Loucy (cell line): ENCODE measurements around the gene NME1.
A peak's percentile ranks its signal among the peaks of the same experiment; 100 is the strongest.
"Not testable (repeated sequence)": the region's sequence is repeated elsewhere in the genome, so short reads cannot be mapped to it uniquely, and the experiment has no call there.

Experiments used
- H2AFZ ChIP-seq: fragments of 200-600 bp; sonication (generic); 2 replicates; pipeline ENCODE4 v1.6.0; 2016; ENCODE audit warnings: antibody characterized with exemption, mild to moderate bottlenecking, low read length, moderate library complexity
- H3F3A ChIP-seq: fragments of 200-600 bp; 2 replicates; pipeline ENCODE4 v1.6.0; 2016; ENCODE audit warnings: antibody characterized with exemption, low read depth, mild to moderate bottlenecking
- H3K27me3 ChIP-seq: fragments of 200-600 bp; sonication (generic); 2 replicates; pipeline ENCODE4 v1.6.1; 2014; ENCODE audit warnings: low read length, mild to moderate bottlenecking; ENCODE audit not compliant: insufficient read depth, poor library complexity, severe bottlenecking
- H3K36me3 ChIP-seq: fragments of 200-600 bp; sonication (generic); 2 replicates; pipeline ENCODE4 v1.6.1; 2016; ENCODE audit warnings: low read length; ENCODE audit not compliant: insufficient read depth
- H3K4me1 ChIP-seq: fragments of 200-600 bp; sonication (generic); 2 replicates; pipeline ENCODE4 v1.5.1; 2014; ENCODE audit warnings: low read length, mild to moderate bottlenecking; ENCODE audit not compliant: insufficient read depth, poor library complexity, severe bottlenecking
- H3K4me2 ChIP-seq: fragments of 200-600 bp; sonication (generic); 2 replicates; pipeline ENCODE4 v1.6.0; 2014; ENCODE audit warnings: antibody characterized with exemption, low read length, low read depth, mild to moderate bottlenecking; ENCODE audit not compliant: poor library complexity, severe bottlenecking
- H3K4me3 ChIP-seq: fragments of 200-600 bp; sonication (generic); 2 replicates; pipeline ENCODE4 v1.5.1; 2014; ENCODE audit warnings: low read length, mild to moderate bottlenecking, mixed read lengths; ENCODE audit not compliant: poor library complexity, severe bottlenecking
- H3K79me2 ChIP-seq: fragments of 200-600 bp; sonication (generic); 2 replicates; pipeline ENCODE4 v1.6.1; 2014; ENCODE audit warnings: low read length; ENCODE audit not compliant: insufficient read depth
- H3K9ac ChIP-seq: fragments of 200-600 bp; sonication (generic); 2 replicates; pipeline ENCODE4 v1.6.0; 2014; ENCODE audit warnings: mild to moderate bottlenecking, low read depth, low read length, moderate library complexity; ENCODE audit not compliant: poor library complexity, severe bottlenecking
- H3K9me2 ChIP-seq: fragments of 200-600 bp; sonication (generic); replicated peaks from 2 replicates; pipeline ENCODE4 v1.6.1; 2016; ENCODE audit warnings: low read depth, low read length, mixed read lengths
- H3K9me3 ChIP-seq: fragments of 200-600 bp; sonication (generic); 2 replicates; pipeline ENCODE4 v1.6.1; 2014; ENCODE audit warnings: mild to moderate bottlenecking, antibody characterized with exemption, low read length, low read depth; ENCODE audit not compliant: insufficient read depth
- H4K20me1 ChIP-seq: fragments of 200-600 bp; sonication (generic); 2 replicates; pipeline ENCODE4 v1.6.0; 2014; ENCODE audit warnings: antibody characterized with exemption, low read length, mild to moderate bottlenecking; ENCODE audit not compliant: insufficient read depth, poor library complexity, severe bottlenecking
- EZH2phosphoT487 ChIP-seq: fragments of 200-600 bp; IDR thresholded peaks from 2 replicates; pipeline ENCODE4 v1.6.1; 2018; ENCODE audit warnings: antibody characterized with exemption, mild to moderate bottlenecking, moderate library complexity, borderline replicate concordance
- TF ChIP-seq, protein P1 (sequence below): fragments of 200-600 bp; sonication (generic); conservative IDR thresholded peaks from 2 replicates; pipeline ENCODE4 v1.5.1; 2014; ENCODE audit warnings: mild to moderate bottlenecking, antibody characterized with exemption, low read length

Gene NME1

GRCh38 chr17:51120357-51120738 is 33.0 kb upstream of the NME1 start:
- Histone ChIP-seq H2AFZ (peak overlapping the region; percentile 89), H3K4me2 (peak overlapping the region; percentile 98), H3K4me3 (peak overlapping the region; percentile 98), H3K27me3 (no peaks in the 10 kb centered on the region), H3K9me3 (no peaks in the 10 kb centered on the region), H3K4me1 (peaks cover 40% of the 10 kb centered on the region), H4K20me1 (peaks cover 40% of the 10 kb centered on the region), H3F3A (no peaks in the 10 kb centered on the region; the same call in 1 of the 2 replicates), H3K9ac (peak overlapping the region; percentile 87), H3K9me2 (no peaks in the 10 kb centered on the region), H3K36me3 (no peaks in the 10 kb centered on the region), H3K79me2 (peaks cover 52% of the 10 kb centered on the region)
- no peak for TF ChIP-seq EZH2phosphoT487
- TF ChIP-seq, protein P1, sequence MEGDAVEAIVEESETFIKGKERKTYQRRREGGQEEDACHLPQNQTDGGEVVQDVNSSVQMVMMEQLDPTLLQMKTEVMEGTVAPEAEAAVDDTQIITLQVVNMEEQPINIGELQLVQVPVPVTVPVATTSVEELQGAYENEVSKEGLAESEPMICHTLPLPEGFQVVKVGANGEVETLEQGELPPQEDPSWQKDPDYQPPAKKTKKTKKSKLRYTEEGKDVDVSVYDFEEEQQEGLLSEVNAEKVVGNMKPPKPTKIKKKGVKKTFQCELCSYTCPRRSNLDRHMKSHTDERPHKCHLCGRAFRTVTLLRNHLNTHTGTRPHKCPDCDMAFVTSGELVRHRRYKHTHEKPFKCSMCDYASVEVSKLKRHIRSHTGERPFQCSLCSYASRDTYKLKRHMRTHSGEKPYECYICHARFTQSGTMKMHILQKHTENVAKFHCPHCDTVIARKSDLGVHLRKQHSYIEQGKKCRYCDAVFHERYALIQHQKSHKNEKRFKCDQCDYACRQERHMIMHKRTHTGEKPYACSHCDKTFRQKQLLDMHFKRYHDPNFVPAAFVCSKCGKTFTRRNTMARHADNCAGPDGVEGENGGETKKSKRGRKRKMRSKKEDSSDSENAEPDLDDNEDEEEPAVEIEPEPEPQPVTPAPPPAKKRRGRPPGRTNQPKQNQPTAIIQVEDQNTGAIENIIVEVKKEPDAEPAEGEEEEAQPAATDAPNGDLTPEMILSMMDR = no peak

DNA sequence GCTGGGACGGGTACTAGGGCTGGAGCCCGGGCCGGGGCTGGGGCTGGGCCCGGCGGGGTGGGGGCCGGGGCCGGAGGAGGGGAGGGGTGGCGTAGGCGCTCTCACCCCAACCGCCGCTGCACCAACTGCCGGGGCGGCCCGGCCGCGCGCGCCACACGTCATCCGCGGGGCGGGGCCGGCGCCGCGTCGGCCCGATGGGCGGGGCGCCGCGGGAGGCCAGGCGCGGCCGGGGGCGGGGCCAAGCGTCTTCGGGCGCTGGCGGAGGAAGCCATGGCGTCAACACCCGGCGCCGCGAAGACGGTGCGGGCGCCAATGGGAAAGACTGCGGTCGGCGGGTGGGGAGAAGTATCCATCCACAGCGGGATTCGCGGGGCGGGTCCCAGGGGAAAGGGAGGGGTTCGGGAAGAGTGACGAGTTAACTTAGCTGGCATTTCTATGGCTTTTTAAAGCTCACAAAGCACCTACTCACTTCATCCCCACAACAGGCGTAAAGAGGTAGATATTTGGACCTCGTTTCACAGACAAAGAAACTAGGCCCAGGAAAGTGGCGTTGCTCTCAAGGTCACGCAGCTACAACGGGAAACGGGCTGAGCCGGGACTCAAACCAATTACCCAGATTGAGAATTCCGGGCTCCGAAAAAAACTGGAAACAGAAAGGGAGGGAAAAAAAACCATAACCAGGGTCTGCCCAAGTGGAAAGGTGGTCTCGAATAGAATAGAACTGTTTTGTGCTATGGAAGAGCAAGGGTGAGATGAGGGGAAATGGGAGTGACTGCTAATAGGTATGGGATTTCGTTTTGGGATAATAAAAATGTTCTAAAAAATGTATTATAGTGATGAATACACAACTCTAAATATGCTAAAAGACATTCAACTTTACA is 32.4 kb upstream of the NME1 start, which contains the start of gene SPAG9:
SPAG9 (minus strand) TSS at position 130 of the 881 bp plus-strand sequence. CDS start 212 bp downstream, outside the sequence.
- peak within 1 kb of the TSS; percentile 97 for H2AFZ ChIP-seq
- H3K4me1 ChIP-seq = peaks cover 40% of the 10 kb centered on the region
- TF ChIP-seq EZH2phosphoT487 = no peak
- TF ChIP-seq, protein P1 = no peak
- H3K4me3 ChIP-seq = peak within 1 kb of the TSS; percentile 98
- H3K9me2 ChIP-seq = no peaks in the 10 kb centered on the region
- no peaks in the 10 kb centered on the region for H3K27me3 ChIP-seq
- no peaks in the 10 kb centered on the region for H3K9me3 ChIP-seq
- peak within 1 kb of the TSS; percentile 98 for H3K4me2 ChIP-seq
- H3K9ac ChIP-seq = peak within 1 kb of the TSS; percentile 93
- H3K36me3 ChIP-seq = no peaks in the 10 kb centered on the region
- H3F3A ChIP-seq = no peaks in the 10 kb centered on the region; the same call in 1 of the 2 replicates
- H3K79me2 ChIP-seq = peaks cover 46% of the 10 kb centered on the region
- peaks cover 39% of the 10 kb centered on the region for H4K20me1 ChIP-seq

DNA sequence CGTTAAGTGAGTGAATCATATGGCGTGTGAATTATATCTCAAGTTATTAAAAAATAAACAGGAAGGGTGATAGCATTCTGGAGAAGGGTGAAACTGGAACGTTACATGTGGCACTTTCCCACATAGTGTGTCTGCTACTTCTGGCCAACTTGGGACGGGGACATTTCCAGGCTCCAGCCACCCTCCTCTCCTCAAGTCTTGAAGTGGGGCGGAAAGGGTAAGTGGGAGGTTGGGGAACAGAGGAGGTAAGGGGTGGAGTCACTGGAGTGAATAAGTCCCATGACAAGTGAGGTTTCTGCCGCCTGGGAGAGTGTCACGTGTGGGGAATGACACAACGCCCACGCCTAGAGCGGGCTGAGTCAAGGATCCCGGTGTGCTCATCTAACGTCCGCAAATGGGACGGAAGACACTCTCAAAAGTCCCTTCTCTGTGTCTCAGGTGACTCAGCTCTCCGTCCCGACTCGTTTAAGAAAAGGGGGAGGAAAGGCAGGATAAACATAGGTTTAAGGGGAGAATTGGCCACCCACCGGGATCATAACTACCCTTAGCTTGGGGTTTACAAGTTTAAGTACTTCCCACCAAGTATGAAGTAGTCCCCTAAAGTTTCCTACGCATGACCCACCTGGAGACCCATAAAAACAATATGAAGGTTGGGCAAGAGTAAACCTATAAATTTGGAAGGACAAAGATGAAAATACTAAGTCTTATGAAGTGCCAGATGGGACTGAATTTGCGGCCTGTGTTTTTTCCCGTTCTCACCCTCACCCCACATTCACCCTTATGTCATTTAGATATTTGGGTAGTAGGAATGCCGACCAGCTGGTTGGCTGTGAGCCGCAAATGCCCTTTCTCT is 31.5 kb upstream of the NME1 start:
- no peaks in the 10 kb centered on the region for H3K9me3 ChIP-seq
- H3K79me2 ChIP-seq = peaks cover 37% of the 10 kb centered on the region
- TF ChIP-seq EZH2phosphoT487 = no peak
- TF ChIP-seq, protein P1 = no peak
- no peaks in the 10 kb centered on the region for H3K27me3 ChIP-seq
- peak overlapping the region; percentile 98 for H3K4me3 ChIP-seq
- peak overlapping the region; percentile 93 for H3K9ac ChIP-seq
- peaks cover 32% of the 10 kb centered on the region for H3K4me1 ChIP-seq
- H3K9me2 ChIP-seq = no peaks in the 10 kb centered on the region
- H3K36me3 ChIP-seq = no peaks in the 10 kb centered on the region
- H4K20me1 ChIP-seq = peaks cover 30% of the 10 kb centered on the region
- H3F3A ChIP-seq = no peaks in the 10 kb centered on the region; the same call in 1 of the 2 replicates
- peak overlapping the region; percentile 94 for H3K4me2 ChIP-seq
- H2AFZ ChIP-seq = peak overlapping the region; percentile 97; the same call in 1 of the 2 replicates

GRCh38 chr17:51122473-51123115 is 30.8 kb upstream of the NME1 start:
- H3K4me1 ChIP-seq = peaks cover 27% of the 10 kb centered on the region
- not testable (repeated sequence) for H3K9ac ChIP-seq, H3K9me2 ChIP-seq, H3K9me3 ChIP-seq, H3K36me3 ChIP-seq, H3K4me3 ChIP-seq, H3K4me2 ChIP-seq, H2AFZ ChIP-seq, H3F3A ChIP-seq, H3K27me3 ChIP-seq
- peaks cover 25% of the 10 kb centered on the region for H4K20me1 ChIP-seq
- peaks cover 30% of the 10 kb centered on the region for H3K79me2 ChIP-seq
